ENCODE data around the gene N4BP2L2.
A peak's percentile ranks its signal among the peaks of the same experiment; 100 is the strongest.

The N4BP2L2 gene

GRCh38 chr13:32538621-32539246 is at the start of gene N4BP2L2:
Gene N4BP2L2 (minus strand): TSS chr13:32538795. CDS start chr13:32537027, 1,768 bp downstream.
- CTCF ChIA-PET = interaction anchor here (0.9 to 1.9 kb wide), 7 partner anchors 12 to 1140 kb away, joined by 3 to 6 read pairs (median 3); partner anchors contain the start of genes N4BP2L1 and PDS5B
- POLR2A ChIA-PET = no interaction called here
- TF ChIP-seq CTCF (IDR thresholded peaks at IDR 0.05; ENCODE audit: control extremely low read depth, extremely low read depth, low read depth, missing control alignments) = peak; percentile 43
- peak; percentile 86 for DNase-seq (ENCODE audit: extremely low spot score)

GRCh38 chr13:32587811-32588170 is 49.2 kb upstream of the N4BP2L2 start:
- DNase-seq (ENCODE audit: extremely low spot score) = no peak
- TF ChIP-seq CTCF (IDR thresholded peaks at IDR 0.05; ENCODE audit: control extremely low read depth, extremely low read depth, low read depth, missing control alignments) = no peak
- ChIA-PET CTCF (interaction anchor here (0.7 to 4.4 kb wide), 18 partner anchors 7 to 1490 kb away, joined by 3 to 24 read pairs (median 5); no protein-coding TSS in a partner anchor), POLR2A (interaction anchor here (0.7 to 0.9 kb wide), 3 partner anchors 51 to 273 kb away, joined by 3 to 5 read pairs (median 3); partner anchors contain the start of genes BRCA2 and ZAR1L)

GRCh38 chr13:32587011-32587810 is 48.6 kb upstream of the N4BP2L2 start:
- DNase-seq (ENCODE audit: extremely low spot score) = peak; percentile 72
- ChIA-PET POLR2A (interaction anchor here (0.7 to 0.9 kb wide), 3 partner anchors 50 to 272 kb away, joined by 3 to 5 read pairs (median 3); partner anchors contain the start of genes BRCA2 and ZAR1L), CTCF (interaction anchor here (0.7 to 2.6 kb wide), 17 partner anchors 9 to 1490 kb away, joined by 3 to 24 read pairs (median 5); no protein-coding TSS in a partner anchor)
- peak; percentile 31 for TF ChIP-seq CTCF (IDR thresholded peaks at IDR 0.05; ENCODE audit: control extremely low read depth, extremely low read depth, low read depth, missing control alignments)

GRCh38 chr13:32586080-32586900 is 47.7 kb upstream of the N4BP2L2 start, which contains the start of gene PDS5B:
Gene PDS5B (plus strand): TSS chr13:32586452. CDS start chr13:32648773, 62,321 bp downstream.
- DNase-seq (ENCODE audit: extremely low spot score) = peak; percentile 93
- ChIA-PET POLR2A (interaction anchor here (0.6 kb wide), 1 partner anchor 530 kb away, joined by 3 read pairs; no protein-coding TSS in a partner anchor), CTCF (interaction anchor here (0.6 to 2.6 kb wide), 37 partner anchors 37 to 1491 kb away, joined by 3 to 24 read pairs (median 4); partner anchors contain the start of genes BRCA2, N4BP2L2, RFC3 and ZAR1L)
- TF ChIP-seq CTCF (IDR thresholded peaks at IDR 0.05; ENCODE audit: control extremely low read depth, extremely low read depth, low read depth, missing control alignments) = peak; percentile 90

- POLR2A ChIA-PET = no interaction called here
- no peak for DNase-seq (ENCODE audit: extremely low spot score)
- CTCF ChIA-PET = interaction anchor here (0.6 to 2.3 kb wide), 34 partner anchors 37 to 1232 kb away, joined by 3 to 13 read pairs (median 4); partner anchors contain the start of genes BRCA2, N4BP2L2, RFC3 and ZAR1L
- TF ChIP-seq CTCF (IDR thresholded peaks at IDR 0.05; ENCODE audit: control extremely low read depth, extremely low read depth, low read depth, missing control alignments) = no peak
These were observed 47.0 kb upstream of the N4BP2L2 start for GRCh38 chr13:32585550-32586079.
